GM23248 (cell line): ENCODE data around the gene FAM114A1. TPM values are rescaled to one million over a fixed set of nuclear protein-coding genes. Genes with fewer than 3 reads are reported as not detected.
A peak's percentile ranks its signal among the peaks of the same experiment; 100 is the strongest.

Source experiments
- DNase-seq: peaks from one replicate; pipeline ENCODE4 v3.0.0-alpha.2; 2015
- H2AFZ ChIP-seq: fragments of 200-600 bp; sonication (generic); 2 replicates; pipeline ENCODE4 v1.6.1; 2016; ENCODE audit warnings: antibody characterized with exemption
- H3F3A ChIP-seq: fragments of 200-600 bp; sonication (generic); 2 replicates; pipeline ENCODE4 v1.6.1; 2016; ENCODE audit warnings: mild to moderate bottlenecking, antibody characterized with exemption, mixed run types; ENCODE audit not compliant: insufficient read depth
- H3K27ac ChIP-seq: fragments of 200-600 bp; sonication (generic); 2 replicates; pipeline ENCODE4 v1.5.1; 2016; ENCODE audit warnings: mild to moderate bottlenecking
- H3K27me3 ChIP-seq: fragments of 200-600 bp; sonication (generic); replicated peaks from 2 replicates; pipeline ENCODE4 v1.6.1; 2016; ENCODE audit warnings: mild to moderate bottlenecking; ENCODE audit not compliant: insufficient read depth
- H3K36me3 ChIP-seq: fragments of 200-600 bp; sonication (generic); 2 replicates; pipeline ENCODE4 v1.6.1; 2016; ENCODE audit warnings: low read depth, mild to moderate bottlenecking
- H3K4me1 ChIP-seq: fragments of 200-600 bp; sonication (generic); 2 replicates; pipeline ENCODE4 v1.6.1; 2016; ENCODE audit warnings: mild to moderate bottlenecking; ENCODE audit not compliant: insufficient read depth
- H3K4me2 ChIP-seq: fragments of 200-600 bp; sonication (generic); one replicate; pipeline ENCODE4 v1.6.1; 2016; ENCODE audit warnings: mild to moderate bottlenecking; ENCODE audit not compliant: unreplicated experiment
- H3K4me3 ChIP-seq: fragments of 200-600 bp; sonication (generic); 2 replicates; pipeline ENCODE4 v1.5.1; 2016; ENCODE audit warnings: mild to moderate bottlenecking
- H3K79me2 ChIP-seq: fragments of 200-600 bp; sonication (generic); 2 replicates; pipeline ENCODE4 v1.6.1; 2016; ENCODE audit warnings: mild to moderate bottlenecking; ENCODE audit not compliant: insufficient read depth
- H3K9ac ChIP-seq: fragments of 200-600 bp; sonication (generic); 2 replicates; pipeline ENCODE4 v1.6.1; 2016; ENCODE audit warnings: mild to moderate bottlenecking
- H3K9me2 ChIP-seq: fragments of 200-600 bp; sonication (generic); 2 replicates; pipeline ENCODE4 v1.6.1; 2016; ENCODE audit warnings: mixed run types, mild to moderate bottlenecking, moderate library complexity; ENCODE audit not compliant: insufficient read depth
- H3K9me3 ChIP-seq: fragments of 200-600 bp; sonication (generic); one replicate; pipeline ENCODE4 v1.6.1; 2017; ENCODE audit warnings: low read depth
- H4K20me1 ChIP-seq: fragments of 200-600 bp; sonication (generic); 2 replicates; pipeline ENCODE4 v1.6.0; 2016; ENCODE audit not compliant: insufficient read depth
- EZH2 ChIP-seq: fragments of 200-600 bp; sonication (generic); IDR thresholded peaks from 2 replicates; pipeline ENCODE4 v1.6.1; 2018; ENCODE audit warnings: antibody characterized with exemption, mild to moderate bottlenecking; ENCODE audit not compliant: insufficient read depth, poor library complexity, severe bottlenecking
- EZH2phosphoT487 ChIP-seq: fragments of 200-600 bp; sonication (generic); IDR thresholded peaks from 2 replicates; pipeline ENCODE4 v1.6.1; 2018; ENCODE audit warnings: antibody characterized with exemption, moderate library complexity, mild to moderate bottlenecking, low read depth; ENCODE audit not compliant: insufficient read depth
- WGBS, 2 experiments: methylation state at CpG; one replicate each; pipeline ENCODE4 v1.1.6; 2015 to 2017; ENCODE audit warnings: low lambda C conversion rate in 2 of 2, low coverage in 1 of 2; ENCODE audit errors: missing lambda C conversion rate in 2 of 2; 5-methylcytosine and 5-hydroxymethylcytosine counted together
- in situ Hi-C: fragments of 300-500 bp; cut with MboI; formaldehyde crosslinking; loops from 2 replicates; pipeline ENCODE4 v1.15.0; 2020
- polyA plus RNA-seq: library from polyadenylated mRNA; unstranded; fragments of >200 nt; fragmentation: Nextera tagmentation; extraction: Ambion mirVana; gene quantifications from 2 replicates; pipeline ENCODE4 v1.2.1, GENCODE V29; 2016
- total RNA-seq: library from RNA; depleted of rRNA; stranded (reverse); fragments of >200 nt; shearing (Covaris generic); gene quantifications from 2 replicates; pipeline ENCODE4 v1.2.3, GENCODE V29; 2014

Gene FAM114A1
- total and polyA plus RNA-seq, 2 experiments from 2014 or later: 237 to 318 TPM

DNA sequence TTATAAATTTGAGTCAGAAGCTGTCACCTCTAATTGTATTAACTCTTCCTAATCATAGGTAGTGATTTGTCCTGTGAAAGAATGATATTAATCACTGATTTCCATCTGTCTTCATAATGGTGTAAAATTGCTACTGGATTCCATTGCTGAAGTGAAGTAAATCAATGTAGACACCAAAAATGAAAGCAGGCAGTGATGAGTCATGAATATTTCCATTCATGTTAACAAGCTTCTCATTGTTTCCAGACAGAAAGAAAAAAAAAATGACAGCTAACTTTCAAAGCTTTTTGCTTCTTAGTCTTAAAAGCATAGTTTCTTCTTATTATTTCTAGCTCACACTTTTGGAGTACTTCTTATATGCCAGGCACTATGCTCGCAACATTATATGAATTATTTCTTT lies 21.5 kb downstream of the FAM114A1 start:
- Histone ChIP-seq H3K9me3 (no peaks in the 10 kb centered on the region), H3K36me3 (peaks cover 51% of the 10 kb centered on the region), H3F3A (peaks cover 53% of the 10 kb centered on the region), H3K4me2 (peak overlapping the region; percentile 56), H2AFZ (no peak overlapping the region), H3K4me3 (0 out of 2 replicates have a peak overlapping the region, but pooled peaks have one; percentile 26), H3K4me1 (peaks cover 25% of the 10 kb centered on the region), H3K27me3 (no peaks in the 10 kb centered on the region), H3K79me2 (peaks cover 67% of the 10 kb centered on the region), H3K27ac (peak overlapping the region; percentile 84), H3K9me2 (no peaks in the 10 kb centered on the region), H3K9ac (peak overlapping the region; percentile 59), H4K20me1 (no peaks in the 10 kb centered on the region; the same call in 1 of the 2 replicates)
- 0 to 2% methylated on average over 1 of the region's 1 CpG for WGBS, 2 experiments
- no peak for TF ChIP-seq EZH2
- peak; percentile 93 for TF ChIP-seq EZH2phosphoT487
- in situ Hi-C loops: no loop called here
- peak; percentile 88 for DNase-seq

- Histone ChIP-seq H3K4me1 (peaks cover 25% of the 10 kb centered on the region), H3K79me2 (peaks cover 71% of the 10 kb centered on the region), H3K36me3 (peaks cover 66% of the 10 kb centered on the region), H2AFZ (no peak overlapping the region), H3K27ac (no peak overlapping the region; the same call in 1 of the 2 replicates), H3F3A (peaks cover 54% of the 10 kb centered on the region), H3K9me3 (no peaks in the 10 kb centered on the region), H3K9ac (no peak overlapping the region), H3K27me3 (no peaks in the 10 kb centered on the region), H3K4me2 (no peak overlapping the region), H3K4me3 (no peak overlapping the region), H3K9me2 (no peaks in the 10 kb centered on the region), H4K20me1 (peaks cover 3% of the 10 kb centered on the region; the same call in 1 of the 2 replicates)
- in situ Hi-C loops: no loop called here
- 89% methylated on average over 10 of the region's 10 CpGs for WGBS, 2 experiments
- DNase-seq: no peak
- TF ChIP-seq EZH2phosphoT487 (no peak), EZH2 (no peak)
Measured at GRCh38 chr4:38891051-38891983, 23.7 kb downstream of the FAM114A1 start.

DNA sequence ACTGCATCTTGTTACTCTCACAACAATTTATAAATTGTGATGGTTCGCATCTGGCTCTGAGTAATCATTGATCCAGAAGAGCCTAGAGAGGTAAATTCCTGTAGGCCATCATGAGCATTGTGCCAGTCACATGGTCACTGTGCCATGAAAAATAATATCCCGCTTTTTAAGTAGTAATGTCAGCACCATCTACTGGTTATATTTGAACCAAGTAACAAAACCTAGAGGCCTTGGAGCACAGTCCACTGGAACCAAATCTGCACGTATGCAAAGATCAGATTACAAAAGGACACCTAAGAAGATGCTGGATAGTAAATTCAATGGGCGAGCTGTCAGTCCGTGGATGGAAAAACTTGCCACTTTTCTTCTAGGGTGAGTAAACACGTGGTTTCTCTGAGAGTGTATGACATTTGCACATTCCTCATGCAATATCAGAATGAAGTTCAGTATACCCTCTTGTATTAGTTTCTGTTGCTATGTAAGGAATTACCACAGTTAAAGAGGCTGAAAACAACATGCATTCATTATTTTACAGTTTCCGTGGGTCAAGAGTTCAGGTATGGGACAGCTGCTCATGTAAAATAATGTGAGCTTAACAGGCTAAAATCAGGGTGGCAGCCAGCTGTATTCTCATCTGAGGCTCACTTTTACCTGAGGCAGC lies 26.8 kb downstream of the FAM114A1 start:
- H2AFZ ChIP-seq: no peak overlapping the region
- H3K4me2 ChIP-seq: no peak overlapping the region
- no peaks in the 10 kb centered on the region for H3K27me3 ChIP-seq
- H3K9ac ChIP-seq: no peak overlapping the region
- peaks cover 3% of the 10 kb centered on the region; the same call in 1 of the 2 replicates for H4K20me1 ChIP-seq
- H3K36me3 ChIP-seq: peaks cover 72% of the 10 kb centered on the region
- no peak overlapping the region for H3K4me3 ChIP-seq
- no peaks in the 10 kb centered on the region for H3K9me3 ChIP-seq
- no peaks in the 10 kb centered on the region for H3K9me2 ChIP-seq
- peaks cover 29% of the 10 kb centered on the region for H3K4me1 ChIP-seq
- DNase-seq: peak; percentile 16
- in situ Hi-C loops: no loop called here
- no peak overlapping the region for H3K27ac ChIP-seq
- TF ChIP-seq EZH2: no peak
- no peak for TF ChIP-seq EZH2phosphoT487
- peaks cover 80% of the 10 kb centered on the region for H3K79me2 ChIP-seq
- H3F3A ChIP-seq: peaks cover 53% of the 10 kb centered on the region
- WGBS, 2 experiments: 91 to 94% methylated on average over 7 of the region's 7 CpGs

- TF ChIP-seq EZH2: no peak
- TF ChIP-seq EZH2phosphoT487: no peak
- Histone ChIP-seq H3K36me3 (peaks cover 75% of the 10 kb centered on the region), H3K79me2 (peaks cover 88% of the 10 kb centered on the region), H3K9ac (no peak overlapping the region), H2AFZ (no peak overlapping the region), H3K4me1 (peaks cover 14% of the 10 kb centered on the region), H3K9me2 (no peaks in the 10 kb centered on the region), H3F3A (peaks cover 45% of the 10 kb centered on the region), H3K27ac (no peak overlapping the region), H3K4me3 (no peak overlapping the region), H3K9me3 (no peaks in the 10 kb centered on the region), H3K4me2 (no peak overlapping the region), H4K20me1 (peaks cover 3% of the 10 kb centered on the region; the same call in 1 of the 2 replicates), H3K27me3 (no peaks in the 10 kb centered on the region)
- in situ Hi-C loops: no loop called here
- peak; percentile 41 for DNase-seq
- whole genome bisulfite sequencing, 2 experiments: 57 to 72% methylated on average over 1 of the region's 1 CpG
Measured at GRCh38 chr4:38896940-38897339, 29.3 kb downstream of the FAM114A1 start.
